ENCODE data around the gene ZNF3.

DNA sequence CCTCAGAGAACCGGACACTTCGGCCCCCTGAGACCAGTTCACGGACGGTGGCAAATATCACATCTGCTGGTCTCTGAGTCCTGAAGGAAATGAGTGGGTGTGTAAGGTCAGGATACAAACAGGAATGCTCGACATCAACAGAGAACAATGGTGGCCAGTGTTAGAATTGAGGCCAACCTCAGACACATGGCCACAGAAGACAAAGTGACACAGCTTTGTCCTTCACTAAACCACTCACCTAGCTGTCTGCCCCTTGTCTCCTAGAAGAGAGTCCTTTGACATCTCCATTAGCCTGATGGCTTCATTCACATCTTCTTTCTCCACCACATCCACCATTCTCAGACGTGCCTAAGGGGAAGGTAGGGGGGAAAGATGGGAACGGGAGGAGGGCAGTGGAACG, 11.5 kb upstream of the ZNF3 start:
- no peak for TF ChIP-seq CTCF (IDR thresholded peaks at IDR 0.05; ENCODE audit: low read depth, low read length, missing input control)
- no peak for TF ChIP-seq JUND (IDR thresholded peaks at IDR 0.05)
- TF ChIP-seq, protein P1, sequence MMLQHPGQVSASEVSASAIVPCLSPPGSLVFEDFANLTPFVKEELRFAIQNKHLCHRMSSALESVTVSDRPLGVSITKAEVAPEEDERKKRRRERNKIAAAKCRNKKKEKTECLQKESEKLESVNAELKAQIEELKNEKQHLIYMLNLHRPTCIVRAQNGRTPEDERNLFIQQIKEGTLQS (IDR thresholded peaks at IDR 0.05), result no peak
- no peak for TF ChIP-seq REST (IDR thresholded peaks at IDR 0.05)

All from liver (tissue), 3 donors.